G401.6 (cell line): ENCODE measurements around the gene C16orf90.

Experiments
- FAIRE-seq: peaks from 2 replicates; lab custom pipeline; 2012; peaks lifted over from hg19 to GRCh38; lab: Jason Lieb, UNC

The C16orf90 gene

DNA sequence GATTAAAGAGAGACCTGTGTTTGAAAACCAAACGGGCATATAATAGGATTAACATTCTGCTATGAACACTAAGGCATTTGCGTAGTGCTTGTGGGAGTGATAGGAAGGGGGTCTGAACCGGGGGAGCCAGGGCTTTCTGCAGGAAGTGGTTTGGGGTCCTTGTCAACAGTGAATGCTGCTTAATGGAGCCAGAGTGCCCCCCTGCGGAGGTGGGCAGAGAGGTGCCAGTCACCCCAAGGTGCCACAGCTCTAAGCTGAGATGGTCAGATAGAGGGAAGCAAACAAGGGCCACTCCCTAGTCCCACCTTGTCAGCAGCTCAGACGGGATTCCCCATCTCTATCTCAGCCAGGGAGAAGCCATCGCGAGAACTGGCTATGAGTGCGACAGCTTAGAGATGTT is 34.1 kb downstream of the C16orf90 start:
- no peak for FAIRE-seq

DNA sequence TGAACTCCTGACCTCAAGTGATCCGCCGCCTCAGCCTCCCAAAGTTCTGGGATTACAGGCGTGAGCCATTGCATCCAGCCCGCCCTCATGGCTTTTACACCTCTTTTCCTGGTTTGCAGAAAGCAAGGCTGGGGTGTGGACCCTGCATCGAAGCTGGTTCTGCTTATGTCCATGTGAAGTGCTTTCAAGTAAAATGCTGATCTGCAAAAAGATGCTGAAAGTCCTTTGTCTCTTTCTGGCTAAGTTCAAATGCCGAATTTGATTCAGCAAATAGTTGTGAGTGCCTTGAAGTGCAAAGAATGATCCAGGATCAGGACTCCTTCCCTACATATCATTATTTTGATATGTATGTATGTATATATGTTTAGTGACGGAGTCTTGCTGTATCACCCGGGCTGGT is 34.7 kb downstream of the C16orf90 start:
- FAIRE-seq: no peak

DNA sequence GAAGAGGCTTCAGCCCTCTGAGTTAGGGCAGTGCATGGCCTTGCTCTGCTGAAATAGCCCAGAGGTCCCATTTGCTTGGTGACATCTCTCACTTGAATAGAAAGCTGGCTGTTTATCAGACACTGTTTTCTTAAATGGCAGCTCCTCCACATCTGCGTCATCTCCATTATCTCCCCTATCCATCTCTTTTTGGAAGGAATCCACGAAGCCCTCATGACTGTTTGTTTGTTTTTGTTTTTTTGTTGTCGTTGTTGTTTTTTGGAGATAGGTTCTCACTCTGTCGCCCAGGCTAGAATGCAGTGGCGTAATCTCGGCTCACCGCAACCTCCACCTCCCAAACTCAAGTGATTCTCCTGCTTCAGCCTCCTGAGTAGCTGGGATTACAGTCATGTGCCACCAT is 35.2 kb downstream of the C16orf90 start:
- no peak for FAIRE-seq

DNA sequence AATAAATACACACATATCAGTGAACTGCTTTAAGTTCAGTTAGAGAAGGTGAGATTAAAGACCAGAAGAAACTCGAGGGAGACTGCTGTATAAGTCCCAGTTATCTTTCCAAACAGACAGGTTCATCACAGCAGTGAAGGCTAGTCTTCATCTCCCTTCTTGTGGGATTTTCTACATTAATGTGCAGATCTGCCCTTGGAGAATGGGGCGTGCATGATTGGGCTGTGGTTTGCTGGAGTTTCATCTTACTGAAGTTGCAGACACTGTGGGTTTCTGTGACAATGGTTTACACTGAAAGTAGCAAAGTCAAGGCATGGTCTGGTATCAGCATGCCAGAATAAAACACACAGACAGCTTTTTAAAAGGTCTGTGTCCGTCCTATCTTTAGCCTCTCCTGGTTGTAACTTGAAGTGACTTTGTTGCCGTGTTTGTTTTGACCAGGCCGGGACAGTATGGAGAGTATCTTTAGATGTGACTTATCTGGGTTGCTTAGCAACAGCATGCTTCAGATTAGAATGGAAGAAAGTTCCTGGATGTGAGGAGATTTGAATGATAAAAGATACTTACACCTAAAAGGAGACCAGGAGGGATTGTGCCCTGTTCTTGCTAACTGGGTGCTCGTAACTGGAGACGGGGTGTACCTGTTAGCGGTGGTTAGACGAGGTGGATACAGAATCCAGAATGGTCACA is 35.7 kb downstream of the C16orf90 start:
- no peak for FAIRE-seq

DNA sequence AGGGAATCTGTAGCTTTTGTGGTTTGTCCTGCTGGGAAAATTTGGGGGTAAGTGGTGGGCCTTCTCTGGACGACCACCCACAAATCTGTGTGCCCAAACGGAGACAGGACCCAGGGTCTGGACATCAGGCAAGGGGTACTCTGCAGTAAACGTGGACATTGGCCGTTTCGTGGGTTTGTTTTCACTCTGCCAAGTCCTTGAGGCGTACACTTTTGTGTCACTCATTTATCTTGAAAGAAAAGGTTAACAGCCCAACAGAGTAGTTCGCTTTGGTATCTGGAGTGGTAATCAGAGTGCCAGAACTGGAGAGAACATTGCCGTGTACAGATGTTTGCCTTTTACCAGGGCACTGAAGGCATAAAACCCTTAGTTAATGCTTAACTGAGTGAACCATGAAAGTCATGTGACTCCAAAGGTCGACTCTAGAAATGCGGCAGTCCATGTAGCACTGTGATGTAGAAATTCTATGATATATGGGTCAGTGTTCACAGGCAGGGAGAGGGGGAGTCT is 36.4 kb downstream of the C16orf90 start:
- no peak for FAIRE-seq

DNA sequence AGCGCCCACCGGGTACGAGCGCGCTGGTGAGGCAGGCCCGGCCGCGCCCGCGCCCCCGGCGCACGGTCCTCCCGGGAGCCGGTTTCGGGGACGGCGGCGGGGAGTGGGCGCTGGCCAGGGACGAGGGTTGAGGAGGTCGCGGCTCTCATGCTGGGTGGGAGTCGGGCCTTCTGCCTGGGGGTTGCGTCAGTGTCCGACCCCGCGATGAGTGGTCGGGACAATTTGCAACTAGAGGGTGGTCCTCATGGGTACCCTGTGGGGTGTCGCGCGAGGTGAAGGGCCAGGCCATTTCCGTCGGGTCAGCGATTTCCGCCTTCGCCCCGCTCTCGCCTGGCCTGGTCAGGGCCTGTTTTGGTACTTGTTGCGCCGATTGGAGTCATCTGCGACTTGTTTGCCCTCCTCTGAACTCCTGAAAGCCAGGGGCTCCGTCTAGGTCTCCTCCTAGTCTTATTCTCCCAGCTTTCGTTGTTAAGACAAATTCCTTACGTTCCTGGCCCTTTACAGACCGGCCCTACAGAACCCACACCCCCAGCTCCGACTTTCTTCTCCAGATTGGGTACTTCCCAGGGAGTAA is 36.9 kb downstream of the C16orf90 start:
- no peak for FAIRE-seq

DNA sequence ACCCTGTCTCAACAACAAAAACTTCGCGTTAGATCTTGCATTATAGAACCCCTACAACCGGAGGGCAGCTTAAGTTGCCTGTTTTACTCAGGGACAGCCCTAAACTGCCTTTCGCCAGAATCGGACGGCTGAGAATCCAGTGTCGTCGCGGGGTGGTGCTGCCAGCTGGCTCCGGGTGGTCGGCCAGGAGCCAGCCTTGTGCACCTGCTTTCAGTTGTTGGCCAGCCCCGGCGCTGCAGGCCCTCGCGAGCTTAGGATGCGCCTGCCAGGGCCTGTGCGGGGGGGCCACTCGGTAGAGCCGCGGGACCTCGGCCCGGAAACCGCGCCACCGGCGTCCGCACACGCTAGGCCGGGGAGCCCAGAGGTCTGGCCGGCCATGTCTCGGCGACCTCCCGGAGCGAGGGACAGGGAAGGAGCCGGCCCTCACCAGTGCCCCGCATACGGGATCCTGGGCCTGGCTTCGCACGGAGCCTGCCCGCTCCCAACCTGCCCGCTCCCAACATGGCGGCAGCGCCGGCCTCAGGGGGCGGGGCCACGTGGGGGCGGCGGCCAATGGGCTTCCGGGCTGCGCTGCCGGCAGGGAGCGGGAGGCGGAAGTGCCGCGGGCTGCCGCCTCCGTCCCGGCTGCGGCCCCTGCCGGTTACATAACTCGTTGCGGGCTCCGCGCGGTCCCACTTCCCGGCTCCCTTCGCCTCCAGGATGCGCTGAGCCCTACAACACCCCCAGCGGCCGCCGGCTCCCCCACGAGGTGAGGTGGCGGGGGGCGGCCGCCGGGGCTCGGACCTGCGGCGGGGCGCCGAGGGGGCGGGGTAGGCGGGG is 37.6 kb downstream of the C16orf90 start:
- no peak for FAIRE-seq

DNA sequence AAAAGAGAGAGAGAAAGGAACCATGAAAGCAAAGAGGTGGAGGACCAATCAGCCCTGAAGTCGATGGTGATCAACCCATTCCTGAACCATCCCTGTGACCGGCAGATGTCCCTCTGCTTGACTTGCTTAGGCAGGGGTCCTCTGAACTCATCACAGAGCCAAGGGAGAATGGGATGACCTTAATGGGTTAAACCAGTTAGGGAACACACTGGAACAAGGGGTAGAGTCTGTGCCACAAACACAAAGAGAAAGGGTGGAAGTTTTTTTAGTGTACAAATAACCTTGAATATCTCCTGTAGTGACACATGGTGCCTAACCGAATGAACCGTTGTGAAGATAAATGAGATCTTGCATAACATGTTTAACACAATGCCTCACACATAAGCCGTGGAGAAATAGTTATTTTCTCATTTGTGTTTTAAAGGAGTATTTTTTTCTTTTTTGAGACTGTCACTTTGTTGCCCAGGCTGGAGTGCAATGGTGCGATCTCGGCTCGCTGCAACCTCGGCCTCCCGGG is 40.6 kb downstream of the C16orf90 start:
- FAIRE-seq: no peak

DNA sequence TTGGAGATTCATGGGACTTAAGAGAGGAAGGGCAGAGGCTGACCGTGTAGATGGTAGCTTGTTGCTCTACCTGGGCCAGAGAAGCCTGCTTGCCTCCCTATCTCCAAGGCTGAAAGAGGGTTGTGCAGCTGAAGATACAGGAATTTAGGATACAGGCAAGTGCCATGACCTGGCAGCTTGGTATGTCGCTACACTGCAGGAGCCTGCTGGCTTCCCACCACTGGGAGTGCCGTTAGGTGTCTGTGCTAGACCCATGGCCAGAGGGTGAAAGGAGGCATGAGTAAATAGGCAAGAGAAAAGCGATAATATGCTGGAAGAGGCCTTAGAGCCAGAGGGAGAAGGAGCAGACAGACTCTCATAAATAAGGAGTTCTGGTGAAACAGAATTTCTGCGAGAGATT is 41.2 kb downstream of the C16orf90 start:
- FAIRE-seq: no peak

DNA sequence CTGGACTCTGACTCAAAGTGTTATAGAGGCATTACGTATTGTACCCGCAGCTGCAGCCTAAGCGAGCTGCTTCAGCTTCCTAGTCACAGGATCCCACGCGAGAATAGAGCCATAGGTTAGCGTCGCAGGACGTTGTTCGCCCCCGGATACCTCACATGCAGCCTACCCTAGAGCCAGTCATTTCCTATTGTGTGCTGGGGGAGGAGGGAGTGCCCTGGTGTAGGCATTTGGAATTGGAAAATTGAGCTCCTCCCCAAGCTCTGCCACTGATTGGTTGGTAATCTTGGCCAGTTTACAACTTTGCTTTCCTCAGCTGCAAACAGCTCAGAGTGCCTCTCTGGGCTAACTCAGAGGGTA is 51.3 kb downstream of the C16orf90 start:
- no peak for FAIRE-seq
